ENCODE measurements around the gene RGS6. TPM values are rescaled to one million over a fixed set of nuclear protein-coding genes. Genes with fewer than 3 reads are reported as not detected.

The RGS6 gene
- total RNA-seq, 2 donors from 2014 or later = 0.08 TPM; not detected in 1

DNA sequence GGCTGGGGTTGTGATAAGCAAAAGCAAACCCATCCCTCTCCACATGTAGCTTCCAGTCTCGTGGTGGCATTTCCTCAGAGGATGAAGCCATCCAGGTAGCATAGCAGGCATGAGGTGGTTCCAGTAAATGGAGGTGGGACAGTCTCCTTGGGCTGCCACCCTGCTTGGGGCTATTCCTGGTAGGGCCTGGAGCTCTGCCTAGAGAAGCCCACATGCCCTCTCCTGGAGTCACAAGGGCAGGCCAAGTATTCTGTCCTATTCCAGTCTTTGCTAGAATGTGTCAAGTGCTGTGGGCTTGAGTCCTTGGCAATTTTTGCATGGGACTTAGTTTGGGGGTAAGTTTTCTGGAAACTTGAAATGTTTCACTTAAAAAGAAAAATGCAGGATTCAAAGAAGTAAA lies 491.7 kb downstream of the RGS6 start:
- Mint-ChIP-seq H3K9me3 (peaks cover 6% of the 10 kb centered on the region), H3K27me3 (peaks cover 0 to 5% of the 10 kb centered on the region in 2 donors), H3K27ac (no peak overlapping the region), H3K36me3 (peaks cover 10% of the 10 kb centered on the region), H3K4me1 (ENCODE audit: low read depth in 2 of 2) (peaks cover 5 to 16% of the 10 kb centered on the region in 2 donors), H3K4me3 (no peak overlapping the region)
- DNase-seq (ENCODE audit: low spot score) (no peak), ATAC-seq (no peak)

- Mint-ChIP-seq H3K4me1 (ENCODE audit: low read depth in 2 of 2) (no peaks in the 10 kb centered on the region), H3K27ac (no peak overlapping the region), H3K9me3 (peaks cover 6% of the 10 kb centered on the region), H3K36me3 (peaks cover 10% of the 10 kb centered on the region), H3K4me3 (no peak overlapping the region), H3K27me3 (peaks cover 0 to 5% of the 10 kb centered on the region in 2 donors)
- DNase-seq (ENCODE audit: low spot score) = no peak
- no peak for ATAC-seq
These were observed 498.2 kb downstream of the RGS6 start for GRCh38 chr14:72430457-72430856.

GRCh38 chr14:72432748-72433147 lies 500.5 kb downstream of the RGS6 start:
- Mint-ChIP-seq H3K9me3 (peaks cover 3% of the 10 kb centered on the region), H3K4me3 (no peak overlapping the region), H3K36me3 (peaks cover 6% of the 10 kb centered on the region), H3K27me3 (peaks cover 0 to 2% of the 10 kb centered on the region in 2 donors), H3K27ac (no peak overlapping the region), H3K4me1 (ENCODE audit: low read depth in 2 of 2) (peaks cover 5 to 8% of the 10 kb centered on the region in 2 donors)
- ATAC-seq = no peak
- no peak for DNase-seq (ENCODE audit: low spot score)

DNA sequence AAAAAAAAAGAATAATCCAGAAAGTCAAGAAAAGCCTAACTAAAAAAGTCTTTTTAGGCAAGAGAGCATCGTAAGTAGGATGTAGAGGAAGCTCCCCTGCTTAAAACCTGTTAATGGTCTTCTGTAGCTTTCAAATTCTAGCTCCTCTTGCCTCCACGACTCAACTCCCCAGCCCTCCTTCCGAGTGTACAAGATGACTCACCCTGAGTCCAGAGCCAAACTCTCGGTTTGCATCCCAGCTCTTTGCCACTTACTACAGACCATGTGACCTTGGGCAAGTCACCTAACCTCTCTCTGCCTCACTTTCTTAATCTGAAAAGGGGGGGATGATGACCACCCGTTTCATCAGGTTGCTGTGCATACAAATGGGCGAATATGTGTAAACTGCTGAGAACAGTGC lies 501.3 kb downstream of the RGS6 start:
- DNase-seq (ENCODE audit: low spot score) = no peak
- no peak overlapping the region for H3K27ac Mint-ChIP-seq
- H3K9me3 Mint-ChIP-seq = no peaks in the 10 kb centered on the region
- no peak for ATAC-seq
- H3K4me1 Mint-ChIP-seq (ENCODE audit: low read depth in 2 of 2) = peaks cover 11 to 13% of the 10 kb centered on the region in 2 donors
- no peaks in the 10 kb centered on the region for H3K27me3 Mint-ChIP-seq
- no peak overlapping the region for H3K4me3 Mint-ChIP-seq
- no peaks in the 10 kb centered on the region for H3K36me3 Mint-ChIP-seq

DNA sequence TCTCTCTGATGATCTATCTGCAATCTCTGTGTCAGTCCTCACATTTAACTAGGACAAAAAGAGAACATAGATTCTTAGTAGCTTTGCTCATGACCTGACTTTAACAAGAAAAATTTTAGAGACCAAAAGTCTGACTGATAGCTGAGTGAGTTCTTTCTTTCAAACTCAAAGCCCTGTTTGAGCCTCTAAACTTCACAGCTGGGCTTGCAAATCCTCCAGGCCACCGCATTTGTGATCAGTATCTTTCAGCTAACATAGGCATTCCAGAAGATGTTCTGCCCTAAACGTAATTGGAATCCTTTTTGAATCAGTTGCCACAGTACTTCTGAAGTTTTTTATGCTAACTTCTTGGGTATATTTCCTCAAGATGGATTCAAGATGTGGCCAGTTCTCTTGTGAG lies 502.6 kb downstream of the RGS6 start:
- peaks cover 25 to 26% of the 10 kb centered on the region in 2 donors for H3K4me1 Mint-ChIP-seq (ENCODE audit: low read depth in 2 of 2)
- ATAC-seq (no peak), DNase-seq (ENCODE audit: low spot score) (no peak)
- H3K4me3 Mint-ChIP-seq = no peak overlapping the region
- no peaks in the 10 kb centered on the region for H3K36me3 Mint-ChIP-seq
- peaks cover 3% of the 10 kb centered on the region for H3K9me3 Mint-ChIP-seq
- peak overlapping the region in 1 of 2 donors; percentile 72 for H3K27ac Mint-ChIP-seq
- H3K27me3 Mint-ChIP-seq = no peaks in the 10 kb centered on the region

GRCh38 chr14:72439707-72440106 lies 507.5 kb downstream of the RGS6 start:
- peak; percentile 78 to 82 for ATAC-seq
- H3K27me3 Mint-ChIP-seq = no peaks in the 10 kb centered on the region
- peaks cover 3% of the 10 kb centered on the region for H3K9me3 Mint-ChIP-seq
- peak overlapping the region; percentile 34 to 61 for H3K27ac Mint-ChIP-seq
- DNase-seq (ENCODE audit: low spot score) = peak; percentile 69
- peak overlapping the region; percentile 76 for H3K4me3 Mint-ChIP-seq
- peaks cover 63 to 69% of the 10 kb centered on the region in 2 donors for H3K4me1 Mint-ChIP-seq (ENCODE audit: low read depth in 2 of 2)
- no peaks in the 10 kb centered on the region for H3K36me3 Mint-ChIP-seq

GRCh38 chr14:72443256-72443655 lies 511.0 kb downstream of the RGS6 start:
- peak overlapping the region; percentile 49 to 74 for H3K27ac Mint-ChIP-seq
- DNase-seq (ENCODE audit: low spot score) (no peak), ATAC-seq (peak; percentile 74 to 75)

GRCh38 chr14:72443991-72444441 lies 511.8 kb downstream of the RGS6 start:
- Mint-ChIP-seq H3K36me3 (no peaks in the 10 kb centered on the region), H3K27ac (peak overlapping the region; percentile 49 to 74), H3K4me3 (peak overlapping the region; percentile 78), H3K27me3 (no peaks in the 10 kb centered on the region), H3K4me1 (ENCODE audit: low read depth in 2 of 2) (peaks cover 60 to 61% of the 10 kb centered on the region in 2 donors), H3K9me3 (peaks cover under 1% of the 10 kb centered on the region)
- DNase-seq (ENCODE audit: low spot score) = no peak
- ATAC-seq = peak; percentile 65 to 67

More at GRCh38 chr14:72443256-72443655, 511.0 kb downstream of the RGS6 start:
- Mint-ChIP-seq H3K4me1 (ENCODE audit: low read depth in 2 of 2) (peaks cover 68 to 69% of the 10 kb centered on the region in 2 donors), H3K27me3 (no peaks in the 10 kb centered on the region), H3K4me3 (peak overlapping the region; percentile 78), H3K36me3 (no peaks in the 10 kb centered on the region), H3K9me3 (peaks cover 3% of the 10 kb centered on the region)

GRCh38 chr14:72444701-72445100 lies 512.5 kb downstream of the RGS6 start:
- H3K27me3 Mint-ChIP-seq = no peaks in the 10 kb centered on the region
- H3K27ac Mint-ChIP-seq = peak overlapping the region in 1 of 2 donors; percentile 74
- peak overlapping the region; percentile 49 for H3K4me3 Mint-ChIP-seq
- no peaks in the 10 kb centered on the region for H3K36me3 Mint-ChIP-seq
- H3K9me3 Mint-ChIP-seq = no peaks in the 10 kb centered on the region
- H3K4me1 Mint-ChIP-seq (ENCODE audit: low read depth in 2 of 2) = peaks cover 53 to 54% of the 10 kb centered on the region in 2 donors
- DNase-seq (ENCODE audit: low spot score) = no peak
- no peak for ATAC-seq

DNA sequence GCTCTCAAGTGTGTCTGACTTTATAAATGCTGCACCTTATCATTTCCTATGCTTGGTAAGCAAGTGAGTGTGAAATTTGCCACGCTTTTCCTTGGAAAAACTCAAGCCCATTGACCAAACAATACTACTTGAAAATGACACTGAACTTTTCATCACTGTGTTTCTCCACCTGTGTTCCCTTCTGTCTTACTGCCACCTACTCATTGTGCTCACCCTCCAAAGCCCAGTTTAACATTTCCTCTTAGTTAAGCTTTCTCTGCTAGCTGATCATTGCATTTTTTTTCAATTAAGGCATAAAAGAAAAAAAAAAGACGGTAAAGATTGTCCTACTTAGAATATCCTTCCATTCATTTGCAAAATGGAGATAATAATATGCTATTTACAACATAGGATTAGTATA lies 516.0 kb downstream of the RGS6 start:
- DNase-seq (ENCODE audit: low spot score) (no peak), ATAC-seq (no peak)
- Mint-ChIP-seq H3K9me3 (no peaks in the 10 kb centered on the region), H3K4me3 (no peak overlapping the region), H3K27me3 (no peaks in the 10 kb centered on the region), H3K36me3 (no peaks in the 10 kb centered on the region), H3K4me1 (ENCODE audit: low read depth in 2 of 2) (peaks cover 53 to 55% of the 10 kb centered on the region in 2 donors), H3K27ac (no peak overlapping the region)

- H3K27me3 Mint-ChIP-seq = no peaks in the 10 kb centered on the region
- H3K27ac Mint-ChIP-seq = peak overlapping the region; percentile 90 to 99
- DNase-seq (ENCODE audit: low spot score) = no peak
- no peaks in the 10 kb centered on the region for H3K36me3 Mint-ChIP-seq
- H3K4me3 Mint-ChIP-seq = peak overlapping the region; percentile 88
- peaks cover 37 to 47% of the 10 kb centered on the region in 2 donors for H3K4me1 Mint-ChIP-seq (ENCODE audit: low read depth in 2 of 2)
- no peak for ATAC-seq
- H3K9me3 Mint-ChIP-seq = no peaks in the 10 kb centered on the region
These were observed 518.3 kb downstream of the RGS6 start for GRCh38 chr14:72450473-72451044.

DNA sequence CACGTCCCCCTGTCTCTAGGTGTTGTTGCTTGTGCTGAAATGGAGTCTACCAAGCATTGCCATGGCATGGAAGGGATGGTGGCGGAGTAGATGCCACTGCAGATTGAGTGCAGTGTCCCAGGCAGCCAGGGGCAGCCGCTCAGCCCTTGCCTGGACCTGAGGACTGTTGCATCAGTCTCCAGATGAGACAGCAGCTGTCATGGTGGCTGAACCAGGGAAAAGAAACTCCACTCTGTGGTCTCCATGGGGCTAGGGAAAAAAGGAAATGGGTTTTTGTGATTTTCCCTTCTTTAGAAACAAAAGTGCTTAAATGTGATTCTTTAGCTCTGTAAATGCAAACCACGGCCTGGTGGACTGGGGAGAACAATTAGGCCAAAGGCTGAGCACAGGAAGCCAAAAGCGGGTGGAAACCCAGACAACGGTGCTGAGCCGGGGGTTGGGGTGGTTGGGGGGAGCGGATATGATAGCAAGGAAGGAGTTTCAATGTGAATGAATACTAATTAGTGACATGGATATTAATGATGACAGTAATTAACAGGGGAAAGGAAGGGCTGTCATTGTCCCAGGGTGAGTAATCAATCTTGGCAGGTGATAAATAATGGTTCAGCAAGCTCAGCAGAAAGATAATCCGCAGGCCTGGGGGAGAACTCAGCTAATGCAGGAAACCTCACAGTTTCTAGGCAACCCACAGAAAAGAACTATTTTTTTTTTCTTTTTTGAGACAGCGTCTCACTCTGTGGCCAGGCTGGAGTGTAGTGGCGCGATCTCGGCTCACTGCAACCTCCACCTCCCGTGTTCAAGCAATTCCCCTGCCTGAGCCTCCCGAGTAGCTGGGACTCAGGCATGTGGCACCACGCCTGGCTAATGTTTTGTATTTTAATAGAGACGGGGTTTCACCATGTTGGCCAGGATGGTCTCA lies 519.1 kb downstream of the RGS6 start:
- peak; percentile 70 for DNase-seq (ENCODE audit: low spot score)
- Mint-ChIP-seq H3K4me1 (ENCODE audit: low read depth in 2 of 2) (peaks cover 33 to 40% of the 10 kb centered on the region in 2 donors), H3K9me3 (no peaks in the 10 kb centered on the region), H3K4me3 (peak overlapping the region; percentile 88), H3K27ac (peak overlapping the region; percentile 90 to 99), H3K36me3 (no peaks in the 10 kb centered on the region), H3K27me3 (no peaks in the 10 kb centered on the region)
- ATAC-seq = peak; percentile 82 to 85

GRCh38 chr14:72452774-72453173 lies 520.5 kb downstream of the RGS6 start:
- Mint-ChIP-seq H3K4me1 (ENCODE audit: low read depth in 2 of 2) (peaks cover 33 to 36% of the 10 kb centered on the region in 2 donors), H3K27ac (peak overlapping the region; percentile 90 to 99), H3K27me3 (no peaks in the 10 kb centered on the region), H3K4me3 (peak overlapping the region; percentile 88), H3K36me3 (no peaks in the 10 kb centered on the region), H3K9me3 (no peaks in the 10 kb centered on the region)
- ATAC-seq = no peak
- no peak for DNase-seq (ENCODE audit: low spot score)

All from natural killer cell treated with Interleukin-12 subunit alpha and Interleukin-12 subunit beta and Interleukin-15 and Interleukin-18, amount 100 ng/mL, for 72 hours (primary cell).